ENCODE results near the gene LIN28A.

DNA sequence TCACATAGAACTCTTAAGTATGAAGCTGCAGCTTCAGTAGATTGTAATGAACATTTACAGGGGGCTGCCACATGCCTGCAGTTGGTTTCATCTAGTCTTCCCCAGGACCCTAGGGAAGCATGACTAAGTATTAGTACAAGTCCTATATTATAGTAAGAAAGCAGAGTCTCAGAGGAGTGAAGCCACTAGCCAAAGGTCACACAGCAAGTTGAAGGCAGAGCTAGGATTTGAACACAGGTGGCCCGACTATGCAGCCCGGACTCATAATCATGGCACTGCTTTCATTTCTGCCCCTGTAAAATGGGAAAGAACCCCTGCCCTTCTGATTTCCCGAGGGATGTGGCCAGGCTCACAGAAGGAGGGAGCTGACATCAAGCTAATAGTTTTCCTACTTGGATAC is 48.3 kb upstream of the LIN28A start:
- TF ChIP-seq POLR2A (IDR thresholded peaks at IDR 0.05) (no peak), EP300 (IDR thresholded peaks at IDR 0.05) (no peak)
- TF ChIP-seq, protein P1, sequence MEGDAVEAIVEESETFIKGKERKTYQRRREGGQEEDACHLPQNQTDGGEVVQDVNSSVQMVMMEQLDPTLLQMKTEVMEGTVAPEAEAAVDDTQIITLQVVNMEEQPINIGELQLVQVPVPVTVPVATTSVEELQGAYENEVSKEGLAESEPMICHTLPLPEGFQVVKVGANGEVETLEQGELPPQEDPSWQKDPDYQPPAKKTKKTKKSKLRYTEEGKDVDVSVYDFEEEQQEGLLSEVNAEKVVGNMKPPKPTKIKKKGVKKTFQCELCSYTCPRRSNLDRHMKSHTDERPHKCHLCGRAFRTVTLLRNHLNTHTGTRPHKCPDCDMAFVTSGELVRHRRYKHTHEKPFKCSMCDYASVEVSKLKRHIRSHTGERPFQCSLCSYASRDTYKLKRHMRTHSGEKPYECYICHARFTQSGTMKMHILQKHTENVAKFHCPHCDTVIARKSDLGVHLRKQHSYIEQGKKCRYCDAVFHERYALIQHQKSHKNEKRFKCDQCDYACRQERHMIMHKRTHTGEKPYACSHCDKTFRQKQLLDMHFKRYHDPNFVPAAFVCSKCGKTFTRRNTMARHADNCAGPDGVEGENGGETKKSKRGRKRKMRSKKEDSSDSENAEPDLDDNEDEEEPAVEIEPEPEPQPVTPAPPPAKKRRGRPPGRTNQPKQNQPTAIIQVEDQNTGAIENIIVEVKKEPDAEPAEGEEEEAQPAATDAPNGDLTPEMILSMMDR (IDR thresholded peaks at IDR 0.05), result no peak

All from tibial nerve (tissue), 4 donors.